ENCODE data around the gene UBQLN4. TPM values are rescaled to one million over a fixed set of nuclear protein-coding genes. Genes with fewer than 3 reads are reported as not detected.
A peak's percentile ranks its signal among the peaks of the same experiment; 100 is the strongest.

UBQLN4 gene
- total RNA-seq, 1 donor from 2014 or later = 43.7 TPM

DNA sequence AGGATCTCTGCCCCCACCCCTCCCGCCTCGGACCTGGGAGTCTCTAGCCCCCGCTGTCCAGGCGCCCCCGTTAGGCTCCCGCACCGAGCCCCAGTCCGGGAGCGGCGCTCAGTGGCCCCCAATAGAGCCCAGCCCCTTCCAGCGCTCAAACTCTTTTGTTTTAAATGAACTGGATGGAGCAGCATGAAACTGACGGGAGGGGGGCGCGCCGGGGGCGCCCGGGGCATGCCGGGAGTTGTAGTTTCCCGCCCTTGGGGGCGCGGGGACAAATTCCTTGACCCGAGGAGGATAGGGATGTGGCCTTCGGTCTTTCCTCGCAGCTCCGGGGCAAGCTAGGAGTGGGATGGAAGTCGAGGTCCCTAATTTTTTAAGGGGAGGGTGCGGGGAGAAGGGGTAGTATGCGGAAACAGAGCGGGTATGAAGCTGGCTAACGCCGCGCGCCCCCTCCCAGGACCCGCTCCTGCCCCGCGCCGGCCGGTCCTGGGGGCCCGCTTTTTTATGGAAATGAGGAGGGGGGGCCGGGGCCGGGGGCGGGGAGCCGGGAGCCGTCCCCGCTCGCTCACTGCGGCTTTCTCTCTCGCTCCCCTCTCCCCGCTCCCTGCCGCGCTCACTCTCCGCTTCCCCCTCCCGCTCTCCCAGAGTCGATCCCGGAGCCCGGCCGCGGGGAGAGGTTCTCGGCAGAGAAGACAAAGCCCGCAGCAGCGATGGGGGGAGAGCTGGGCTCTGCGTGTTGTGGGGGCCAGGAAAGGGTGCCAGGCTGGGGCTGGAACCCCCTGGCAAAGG, 28.9 kb upstream of the UBQLN4 start, which contains the start of gene MEX3A:
Gene MEX3A (minus strand): TSS at position 157 of the 783 bp plus-strand sequence. CDS start 467 bp downstream, outside the sequence.
- Histone ChIP-seq H3K4me3 (peak within 1 kb of the TSS; percentile 99), H4K20me1 (ENCODE audit: low read depth) (peaks cover 81% of the 10 kb centered on the region), H3K79me2 (ENCODE audit: low read depth) (peaks cover 93% of the 10 kb centered on the region), H3K4me2 (peak within 1 kb of the TSS; percentile 99), H3K9ac (peak within 1 kb of the TSS; percentile 94), H3F3A (ENCODE audit: low read depth) (peaks cover 90% of the 10 kb centered on the region), H3K36me3 (no peaks in the 10 kb centered on the region), H3K27me3 (no peaks in the 10 kb centered on the region), H2AFZ (replicated peaks) (no peak within 1 kb of the TSS), H3K9me3 (ENCODE audit: low read depth) (no peaks in the 10 kb centered on the region), H3K27ac (peak within 1 kb of the TSS; percentile 99), H3K4me1 (peaks cover 58% of the 10 kb centered on the region)
- peak; percentile 98 for DNase-seq (ENCODE audit: low spot score)
- TF ChIP-seq EZH2phosphoT487 (IDR thresholded peaks at IDR 0.05) = no peak
- no peak for TF ChIP-seq EZH2 (IDR thresholded peaks at IDR 0.05)
- TF ChIP-seq, protein P1, sequence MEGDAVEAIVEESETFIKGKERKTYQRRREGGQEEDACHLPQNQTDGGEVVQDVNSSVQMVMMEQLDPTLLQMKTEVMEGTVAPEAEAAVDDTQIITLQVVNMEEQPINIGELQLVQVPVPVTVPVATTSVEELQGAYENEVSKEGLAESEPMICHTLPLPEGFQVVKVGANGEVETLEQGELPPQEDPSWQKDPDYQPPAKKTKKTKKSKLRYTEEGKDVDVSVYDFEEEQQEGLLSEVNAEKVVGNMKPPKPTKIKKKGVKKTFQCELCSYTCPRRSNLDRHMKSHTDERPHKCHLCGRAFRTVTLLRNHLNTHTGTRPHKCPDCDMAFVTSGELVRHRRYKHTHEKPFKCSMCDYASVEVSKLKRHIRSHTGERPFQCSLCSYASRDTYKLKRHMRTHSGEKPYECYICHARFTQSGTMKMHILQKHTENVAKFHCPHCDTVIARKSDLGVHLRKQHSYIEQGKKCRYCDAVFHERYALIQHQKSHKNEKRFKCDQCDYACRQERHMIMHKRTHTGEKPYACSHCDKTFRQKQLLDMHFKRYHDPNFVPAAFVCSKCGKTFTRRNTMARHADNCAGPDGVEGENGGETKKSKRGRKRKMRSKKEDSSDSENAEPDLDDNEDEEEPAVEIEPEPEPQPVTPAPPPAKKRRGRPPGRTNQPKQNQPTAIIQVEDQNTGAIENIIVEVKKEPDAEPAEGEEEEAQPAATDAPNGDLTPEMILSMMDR (IDR thresholded peaks at IDR 0.05) = no peak
- peaks cover 22% of the 10 kb centered on the region for H3K36me3 Mint-ChIP-seq
- peak within 1 kb of the TSS; percentile 100 for H3K4me3 Mint-ChIP-seq
- peaks cover 69% of the 10 kb centered on the region for H3K4me1 Mint-ChIP-seq
- peaks cover 11% of the 10 kb centered on the region for H3K27me3 Mint-ChIP-seq (ENCODE audit: insufficient read depth, low read depth)
- H3K27ac Mint-ChIP-seq = peak within 1 kb of the TSS; percentile 99
- H3K9me3 Mint-ChIP-seq = no peaks in the 10 kb centered on the region

DNA sequence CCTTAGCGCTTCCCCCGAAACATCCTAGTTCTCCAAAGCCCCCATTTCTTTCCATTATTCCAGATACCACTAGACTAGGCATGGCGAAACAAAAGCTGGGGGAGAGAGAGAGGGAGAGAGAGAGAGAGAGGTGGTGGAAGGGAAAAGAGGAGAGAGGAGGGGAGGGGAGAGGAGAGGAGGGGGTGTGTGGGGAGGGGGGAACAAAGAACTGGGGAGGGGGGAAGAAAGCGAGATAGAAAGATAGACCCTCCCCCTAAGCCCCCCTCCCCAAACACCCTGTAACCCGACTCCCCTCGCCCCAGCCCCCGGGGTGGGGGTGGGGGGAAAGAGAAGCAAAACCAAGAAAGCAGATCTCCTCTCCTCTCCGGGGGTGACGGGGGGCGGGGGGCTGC, 28.3 kb upstream of the UBQLN4 start:
- Histone ChIP-seq H3K27ac (peak overlapping the region; percentile 99), H3K4me3 (peak overlapping the region; percentile 99), H3K27me3 (no peaks in the 10 kb centered on the region), H3K9ac (peak overlapping the region; percentile 88), H3K4me1 (peaks cover 61% of the 10 kb centered on the region), H3K79me2 (ENCODE audit: low read depth) (peaks cover 93% of the 10 kb centered on the region), H3K36me3 (no peaks in the 10 kb centered on the region), H2AFZ (replicated peaks) (no peak overlapping the region), H3F3A (ENCODE audit: low read depth) (peaks cover 93% of the 10 kb centered on the region), H3K9me3 (ENCODE audit: low read depth) (no peaks in the 10 kb centered on the region), H4K20me1 (ENCODE audit: low read depth) (peaks cover 81% of the 10 kb centered on the region), H3K4me2 (peak overlapping the region; percentile 99)
- Mint-ChIP-seq H3K27ac (peak overlapping the region; percentile 97), H3K4me1 (peaks cover 69% of the 10 kb centered on the region), H3K36me3 (peaks cover 20% of the 10 kb centered on the region), H3K9me3 (no peaks in the 10 kb centered on the region), H3K4me3 (peak overlapping the region; percentile 97), H3K27me3 (ENCODE audit: insufficient read depth, low read depth) (peaks cover 9% of the 10 kb centered on the region)
- no peak for DNase-seq (ENCODE audit: low spot score)
- TF ChIP-seq EZH2phosphoT487 (IDR thresholded peaks at IDR 0.05) (no peak), EZH2 (IDR thresholded peaks at IDR 0.05) (no peak)
- TF ChIP-seq, protein P1 (IDR thresholded peaks at IDR 0.05) = no peak

DNA sequence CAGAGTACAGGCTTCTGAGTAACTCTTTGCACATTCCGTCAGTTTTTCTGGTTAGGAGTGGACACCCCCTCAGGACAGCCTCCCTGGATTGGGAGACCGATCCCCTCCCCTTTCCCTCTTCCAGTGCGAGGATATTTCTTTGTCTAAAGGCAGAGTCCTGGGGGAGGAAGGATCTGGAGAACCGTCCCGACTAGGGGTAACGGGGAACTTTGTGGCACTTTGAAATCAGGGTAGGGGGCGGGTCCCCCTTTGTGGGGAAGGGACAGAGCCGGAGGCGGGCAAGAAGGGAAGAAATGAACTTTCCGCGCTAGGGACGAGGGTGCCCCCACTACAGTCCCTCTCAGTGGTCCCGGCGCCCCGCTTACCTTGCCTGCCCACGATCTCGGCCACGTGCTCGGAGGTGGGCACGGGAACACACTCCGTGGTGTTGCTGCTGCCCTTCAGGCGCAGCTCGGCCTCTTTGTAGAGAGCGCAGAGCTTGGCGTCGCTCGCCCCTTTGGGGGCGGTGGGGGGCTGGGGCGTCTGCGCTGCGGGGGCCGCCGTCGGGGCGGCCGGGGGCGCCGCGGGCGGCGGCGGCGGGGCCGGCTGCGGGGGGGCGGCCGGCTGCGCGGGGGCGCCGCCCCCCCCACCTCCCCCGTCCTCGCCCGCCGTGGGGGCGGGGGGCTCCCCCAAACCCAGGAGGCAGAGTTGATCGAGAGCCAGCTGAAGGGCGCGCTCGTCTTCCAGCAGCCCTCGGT, 27.8 kb upstream of the UBQLN4 start:
- Histone ChIP-seq H3K36me3 (no peaks in the 10 kb centered on the region), H2AFZ (replicated peaks) (no peak overlapping the region), H3K27me3 (no peaks in the 10 kb centered on the region), H3K9me3 (ENCODE audit: low read depth) (no peaks in the 10 kb centered on the region), H4K20me1 (ENCODE audit: low read depth) (peaks cover 81% of the 10 kb centered on the region), H3K4me3 (peak overlapping the region; percentile 99), H3K79me2 (ENCODE audit: low read depth) (peaks cover 93% of the 10 kb centered on the region), H3K4me1 (peaks cover 61% of the 10 kb centered on the region), H3K9ac (peak overlapping the region; percentile 94), H3K27ac (peak overlapping the region; percentile 99), H3K4me2 (peak overlapping the region; percentile 99), H3F3A (ENCODE audit: low read depth) (peaks cover 94% of the 10 kb centered on the region)
- peak overlapping the region; percentile 99 for H3K27ac Mint-ChIP-seq
- TF ChIP-seq, protein P1 (IDR thresholded peaks at IDR 0.05) = no peak
- no peak for TF ChIP-seq EZH2 (IDR thresholded peaks at IDR 0.05)
- TF ChIP-seq EZH2phosphoT487 (IDR thresholded peaks at IDR 0.05) = no peak
- peak overlapping the region; percentile 99 for H3K4me3 Mint-ChIP-seq
- H3K27me3 Mint-ChIP-seq (ENCODE audit: insufficient read depth, low read depth) = peaks cover 9% of the 10 kb centered on the region
- DNase-seq (ENCODE audit: low spot score) = peak; percentile 72
- H3K4me1 Mint-ChIP-seq = peaks cover 67% of the 10 kb centered on the region
- H3K9me3 Mint-ChIP-seq = no peaks in the 10 kb centered on the region
- peaks cover 19% of the 10 kb centered on the region for H3K36me3 Mint-ChIP-seq
